Measurements from ENCODE around the gene ATRNL1. TPM values are rescaled to one million over a fixed set of nuclear protein-coding genes. Genes with fewer than 3 reads are reported as not detected.
"Not testable (repeated sequence)": the region's sequence is repeated elsewhere in the genome, so short reads cannot be mapped to it uniquely, and the experiment has no call there.

The ATRNL1 gene
- total and polyA plus RNA-seq, 4 donors: 2.6 to 41.0 (median 15.1) TPM

DNA sequence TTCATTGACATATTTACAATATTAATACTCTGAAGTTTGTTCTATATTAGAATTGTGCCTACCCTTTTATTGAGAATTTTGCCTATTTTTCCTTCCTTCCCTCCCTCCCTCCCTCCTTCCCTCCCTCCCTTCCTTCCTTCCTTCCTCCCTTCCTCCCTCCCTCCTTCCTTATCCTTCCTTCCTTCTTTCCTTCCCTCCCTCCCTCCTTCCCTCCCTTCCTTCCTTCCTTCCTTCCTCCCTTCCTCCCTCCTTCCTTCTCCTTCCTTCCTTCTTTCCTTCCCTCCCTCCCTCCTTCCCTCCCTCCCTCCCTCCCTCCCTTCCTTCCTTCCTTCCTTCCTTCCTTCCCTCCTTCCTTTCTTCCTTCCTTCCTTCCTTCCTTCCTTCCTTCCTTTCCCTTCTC is 434.5 kb downstream of the ATRNL1 start:
- H3K9me3 ChIP-seq (ENCODE audit: control insufficient read depth, low read length); intact Hi-C loops (cut with DNase I); H3K27ac ChIP-seq (ENCODE audit: low read depth in 1 of 2, low read length in 2 of 2); H3K36me3 ChIP-seq (ENCODE audit: control insufficient read depth in 1 of 2, insufficient read depth in 2 of 2, low read length in 1 of 2); DNase-seq; ATAC-seq (ENCODE audit: low FRiP score); H3K4me3 ChIP-seq (ENCODE audit: low read length in 2 of 2); H3K27me3 ChIP-seq (ENCODE audit: control insufficient read depth in 1 of 2, insufficient read depth in 2 of 2, low read length in 1 of 2); H3K4me1 ChIP-seq (ENCODE audit: control insufficient read depth in 1 of 2, insufficient read depth in 2 of 2, low read length in 2 of 2): not testable (repeated sequence)

DNA sequence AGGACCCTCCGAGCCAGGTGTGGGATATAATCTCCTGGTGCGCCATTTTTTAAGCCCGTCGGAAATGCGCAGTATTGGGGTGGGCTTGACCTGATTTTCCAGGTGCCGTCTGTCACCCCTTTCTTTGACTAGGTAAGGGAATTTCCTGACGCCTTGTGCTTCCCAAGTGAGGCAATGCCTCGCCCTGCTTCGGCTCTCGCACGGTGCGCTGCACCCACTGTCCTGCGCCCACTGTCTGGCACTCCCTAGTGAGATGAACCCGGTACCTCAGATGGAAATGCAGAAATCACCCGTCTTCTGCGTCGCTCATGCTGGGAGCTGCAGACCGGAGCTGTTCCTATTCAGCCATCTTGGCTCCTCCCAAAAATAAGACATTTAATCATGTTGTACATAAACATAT is 443.2 kb downstream of the ATRNL1 start:
- ATAC-seq (ENCODE audit: low FRiP score): not testable (repeated sequence)
- 87 to 94% methylated on average over 13 to 18 of the region's 18 CpGs for WGBS, 2 donors

GRCh38 chr10:115539142-115539762 is 446.1 kb downstream of the ATRNL1 start:
- H3K9me3 ChIP-seq (ENCODE audit: control insufficient read depth, low read length): no peaks in the 10 kb centered on the region
- H3K36me3 ChIP-seq (ENCODE audit: control insufficient read depth in 1 of 2, insufficient read depth in 2 of 2, low read length in 1 of 2): no peaks in the 10 kb centered on the region
- no peak overlapping the region for H3K27ac ChIP-seq (ENCODE audit: low read depth in 1 of 2, low read length in 2 of 2)
- H3K4me3 ChIP-seq (ENCODE audit: low read length in 2 of 2): no peak overlapping the region
- H3K27me3 ChIP-seq (ENCODE audit: control insufficient read depth in 1 of 2, insufficient read depth in 2 of 2, low read length in 1 of 2): no peaks in the 10 kb centered on the region
- DNase-seq (no peak), ATAC-seq (ENCODE audit: low FRiP score) (no peak)
- H3K4me1 ChIP-seq (ENCODE audit: control insufficient read depth in 1 of 2, insufficient read depth in 2 of 2, low read length in 2 of 2): no peaks in the 10 kb centered on the region
- intact Hi-C loops (cut with DNase I): no loop called here

More for the DNA sequence above, 443.2 kb downstream of the ATRNL1 start:
- H3K27me3 ChIP-seq (ENCODE audit: control insufficient read depth in 1 of 2, insufficient read depth in 2 of 2, low read length in 1 of 2); H3K36me3 ChIP-seq (ENCODE audit: control insufficient read depth in 1 of 2, insufficient read depth in 2 of 2, low read length in 1 of 2); H3K4me3 ChIP-seq (ENCODE audit: low read length in 2 of 2); H3K9me3 ChIP-seq (ENCODE audit: control insufficient read depth, low read length); H3K27ac ChIP-seq (ENCODE audit: low read depth in 1 of 2, low read length in 2 of 2); DNase-seq; intact Hi-C loops (cut with DNase I); H3K4me1 ChIP-seq (ENCODE audit: control insufficient read depth in 1 of 2, insufficient read depth in 2 of 2, low read length in 2 of 2): not testable (repeated sequence)

DNA sequence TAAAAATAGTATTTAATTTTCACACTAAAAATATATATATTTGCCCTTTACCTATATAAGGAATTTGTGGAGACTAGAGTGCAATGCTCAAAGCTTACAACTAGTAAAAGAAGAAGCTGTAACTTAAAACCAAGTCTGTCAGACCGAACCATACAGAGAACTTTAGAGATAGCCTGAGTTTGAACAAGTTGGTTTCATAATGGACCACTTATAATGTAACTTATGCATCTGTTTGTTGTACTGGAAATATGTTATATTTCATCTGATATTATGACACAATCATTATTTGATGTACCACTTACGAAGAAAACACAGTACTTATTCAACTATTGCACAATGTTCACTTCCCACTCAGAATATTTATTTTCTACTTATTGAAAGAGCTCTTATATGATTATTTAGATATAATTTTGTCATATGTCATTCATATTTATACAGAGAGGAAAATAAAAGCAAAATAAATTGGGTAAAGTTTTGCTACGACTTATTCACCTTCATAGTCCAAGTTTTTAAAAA is 462.8 kb downstream of the ATRNL1 start:
- H3K36me3 ChIP-seq (ENCODE audit: control insufficient read depth in 1 of 2, insufficient read depth in 2 of 2, low read length in 1 of 2): no peaks in the 10 kb centered on the region
- 60 to 61% methylated on average over 3 of the region's 3 CpGs for WGBS, 2 donors
- no peaks in the 10 kb centered on the region for H3K4me1 ChIP-seq (ENCODE audit: control insufficient read depth in 1 of 2, insufficient read depth in 2 of 2, low read length in 2 of 2)
- no peak overlapping the region for H3K4me3 ChIP-seq (ENCODE audit: low read length in 2 of 2)
- intact Hi-C loops (cut with DNase I): no loop called here
- H3K27ac ChIP-seq (ENCODE audit: low read depth in 1 of 2, low read length in 2 of 2): no peak overlapping the region
- H3K9me3 ChIP-seq (ENCODE audit: control insufficient read depth, low read length): no peaks in the 10 kb centered on the region
- H3K27me3 ChIP-seq (ENCODE audit: control insufficient read depth in 1 of 2, insufficient read depth in 2 of 2, low read length in 1 of 2): no peaks in the 10 kb centered on the region
- DNase-seq: no peak
- no peak for ATAC-seq (ENCODE audit: low FRiP score)

DNA sequence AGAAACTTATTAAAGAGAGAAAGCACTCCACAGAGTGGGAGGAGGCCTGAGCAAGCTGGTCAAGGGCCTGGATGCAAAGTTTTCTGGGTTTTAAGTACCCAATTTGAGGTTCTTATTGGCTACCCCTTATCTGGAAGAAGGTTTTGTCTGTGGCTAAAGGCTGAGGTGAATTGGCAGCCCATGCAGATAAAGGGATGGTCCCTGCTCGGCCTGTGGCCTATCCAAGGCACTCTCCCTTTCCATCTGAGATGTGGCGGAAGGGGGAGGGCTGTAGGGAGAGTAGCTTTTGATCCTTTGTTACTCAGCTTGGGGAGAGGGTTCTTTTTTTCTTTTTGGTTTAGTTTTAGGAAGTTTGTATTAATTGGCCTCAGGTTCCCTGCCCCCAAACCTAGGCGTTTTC is 465.1 kb downstream of the ATRNL1 start:
- Histone ChIP-seq H3K4me1 (ENCODE audit: control insufficient read depth in 1 of 2, insufficient read depth in 2 of 2, low read length in 2 of 2) (no peaks in the 10 kb centered on the region), H3K27me3 (ENCODE audit: control insufficient read depth in 1 of 2, insufficient read depth in 2 of 2, low read length in 1 of 2) (no peaks in the 10 kb centered on the region), H3K4me3 (ENCODE audit: low read length in 2 of 2) (no peak overlapping the region), H3K9me3 (ENCODE audit: control insufficient read depth, low read length) (no peaks in the 10 kb centered on the region), H3K27ac (ENCODE audit: low read depth in 1 of 2, low read length in 2 of 2) (no peak overlapping the region), H3K36me3 (ENCODE audit: control insufficient read depth in 1 of 2, insufficient read depth in 2 of 2, low read length in 1 of 2) (no peaks in the 10 kb centered on the region)
- ATAC-seq (ENCODE audit: low FRiP score) (no peak), DNase-seq (no peak)
- intact Hi-C loops (cut with DNase I): no loop called here
- 55 to 66% methylated on average over 3 of the region's 3 CpGs for WGBS, 2 donors

GRCh38 chr10:115566867-115567266 is 473.7 kb downstream of the ATRNL1 start:
- 75 to 76% methylated on average over 2 of the region's 2 CpGs for WGBS, 2 donors
- intact Hi-C loops (cut with DNase I): no loop called here
- Histone ChIP-seq H3K27me3 (ENCODE audit: control insufficient read depth in 1 of 2, insufficient read depth in 2 of 2, low read length in 1 of 2) (no peaks in the 10 kb centered on the region), H3K4me3 (ENCODE audit: low read length in 2 of 2) (no peak overlapping the region), H3K4me1 (ENCODE audit: control insufficient read depth in 1 of 2, insufficient read depth in 2 of 2, low read length in 2 of 2) (no peaks in the 10 kb centered on the region), H3K9me3 (ENCODE audit: control insufficient read depth, low read length) (no peaks in the 10 kb centered on the region), H3K27ac (ENCODE audit: low read depth in 1 of 2, low read length in 2 of 2) (no peak overlapping the region), H3K36me3 (ENCODE audit: control insufficient read depth in 1 of 2, insufficient read depth in 2 of 2, low read length in 1 of 2) (no peaks in the 10 kb centered on the region)
- ATAC-seq (ENCODE audit: low FRiP score) (no peak), DNase-seq (no peak)

DNA sequence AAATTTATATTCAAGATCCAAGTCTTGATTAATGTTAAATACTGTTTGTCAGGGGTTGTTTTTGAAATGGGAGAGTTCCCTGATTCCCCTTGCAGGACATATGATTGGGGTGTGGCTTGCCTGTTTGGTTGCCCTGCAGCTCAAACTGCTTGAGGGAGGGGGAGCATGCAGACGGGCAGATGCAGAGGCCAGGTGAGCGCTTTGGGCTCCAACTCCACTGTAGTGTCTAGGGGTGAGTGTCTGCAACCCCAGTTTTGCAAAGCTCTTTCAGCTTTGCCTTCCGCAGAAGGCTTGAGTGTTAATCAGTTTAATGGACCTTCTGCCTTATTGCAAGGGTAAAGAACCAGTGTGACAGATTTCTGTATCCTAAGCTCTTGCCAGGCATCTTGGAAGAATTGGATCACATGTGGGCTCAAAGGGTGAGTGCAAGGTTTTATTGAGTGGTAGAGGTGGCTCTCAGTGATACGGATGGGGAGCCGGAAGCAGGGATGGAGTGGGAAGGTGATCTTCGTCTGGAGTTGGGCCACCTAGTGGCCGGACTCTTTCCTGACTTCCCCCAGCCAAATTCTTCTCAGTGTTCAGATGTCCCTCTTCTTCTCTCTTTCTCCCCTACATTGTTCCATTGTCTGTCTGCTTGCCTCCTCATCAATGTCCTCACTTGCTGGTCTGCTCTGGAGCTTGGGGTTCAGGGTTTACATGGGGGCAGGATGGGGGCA is 479.7 kb downstream of the ATRNL1 start:
- 60 to 66% methylated on average over 7 of the region's 7 CpGs for WGBS, 2 donors
- Histone ChIP-seq H3K36me3 (ENCODE audit: control insufficient read depth in 1 of 2, insufficient read depth in 2 of 2, low read length in 1 of 2) (no peaks in the 10 kb centered on the region), H3K27me3 (ENCODE audit: control insufficient read depth in 1 of 2, insufficient read depth in 2 of 2, low read length in 1 of 2) (no peaks in the 10 kb centered on the region), H3K9me3 (ENCODE audit: control insufficient read depth, low read length) (no peaks in the 10 kb centered on the region), H3K27ac (ENCODE audit: low read depth in 1 of 2, low read length in 2 of 2) (no peak overlapping the region), H3K4me3 (ENCODE audit: low read length in 2 of 2) (no peak overlapping the region), H3K4me1 (ENCODE audit: control insufficient read depth in 1 of 2, insufficient read depth in 2 of 2, low read length in 2 of 2) (no peaks in the 10 kb centered on the region)
- ATAC-seq (ENCODE audit: low FRiP score) (no peak), DNase-seq (no peak)
- intact Hi-C loops (cut with DNase I): no loop called here

- intact Hi-C loops (cut with DNase I): no loop called here
- DNase-seq (no peak), ATAC-seq (ENCODE audit: low FRiP score) (no peak)
- Histone ChIP-seq H3K4me1 (ENCODE audit: control insufficient read depth in 1 of 2, insufficient read depth in 2 of 2, low read length in 2 of 2) (no peaks in the 10 kb centered on the region), H3K9me3 (ENCODE audit: control insufficient read depth, low read length) (no peaks in the 10 kb centered on the region), H3K4me3 (ENCODE audit: low read length in 2 of 2) (no peak overlapping the region), H3K27ac (ENCODE audit: low read depth in 1 of 2, low read length in 2 of 2) (no peak overlapping the region), H3K27me3 (ENCODE audit: control insufficient read depth in 1 of 2, insufficient read depth in 2 of 2, low read length in 1 of 2) (no peaks in the 10 kb centered on the region), H3K36me3 (ENCODE audit: control insufficient read depth in 1 of 2, insufficient read depth in 2 of 2, low read length in 1 of 2) (no peaks in the 10 kb centered on the region)
- WGBS, 2 donors: 60 to 68% methylated on average over 1 of the region's 1 CpG
Observed at GRCh38 chr10:115580239-115580638, 487.1 kb downstream of the ATRNL1 start.

DNA sequence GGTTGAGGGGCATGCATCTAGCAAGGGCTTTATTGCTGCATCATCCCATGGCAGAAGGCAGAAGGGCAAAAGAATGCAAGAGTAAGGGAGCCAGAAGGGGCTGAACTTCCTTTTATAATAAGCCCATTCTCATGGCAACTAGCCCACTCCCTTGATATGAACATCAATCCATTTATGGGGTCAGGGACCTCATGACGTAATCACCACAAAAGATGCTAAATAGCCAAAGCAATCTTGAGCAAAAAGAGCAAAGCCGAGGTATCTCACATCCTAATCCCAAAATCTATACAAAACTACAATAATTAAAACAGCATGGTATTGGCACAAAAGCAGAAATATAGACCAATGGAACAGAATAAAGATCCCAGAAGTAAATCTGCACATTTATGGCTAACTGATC is 499.9 kb downstream of the ATRNL1 start:
- Histone ChIP-seq H3K9me3 (ENCODE audit: control insufficient read depth, low read length) (peaks cover 2% of the 10 kb centered on the region), H3K36me3 (ENCODE audit: control insufficient read depth in 1 of 2, insufficient read depth in 2 of 2, low read length in 1 of 2) (no peaks in the 10 kb centered on the region), H3K4me3 (ENCODE audit: low read length in 2 of 2) (no peak overlapping the region), H3K4me1 (ENCODE audit: control insufficient read depth in 1 of 2, insufficient read depth in 2 of 2, low read length in 2 of 2) (no peaks in the 10 kb centered on the region), H3K27me3 (ENCODE audit: control insufficient read depth in 1 of 2, insufficient read depth in 2 of 2, low read length in 1 of 2) (no peaks in the 10 kb centered on the region), H3K27ac (ENCODE audit: low read depth in 1 of 2, low read length in 2 of 2) (no peak overlapping the region)
- no peak for ATAC-seq (ENCODE audit: low FRiP score)
- DNase-seq: no peak
- intact Hi-C loops (cut with DNase I): no loop called here
- 87 to 95% methylated on average over 2 of the region's 2 CpGs for WGBS, 2 donors

Measured in aorta (tissue), 5 donors.